ENCODE data around the gene ATAT1.
"Not testable (repeated sequence)": the region's sequence is repeated elsewhere in the genome, so short reads cannot be mapped to it uniquely, and the experiment has no call there.

ATAT1 gene

DNA sequence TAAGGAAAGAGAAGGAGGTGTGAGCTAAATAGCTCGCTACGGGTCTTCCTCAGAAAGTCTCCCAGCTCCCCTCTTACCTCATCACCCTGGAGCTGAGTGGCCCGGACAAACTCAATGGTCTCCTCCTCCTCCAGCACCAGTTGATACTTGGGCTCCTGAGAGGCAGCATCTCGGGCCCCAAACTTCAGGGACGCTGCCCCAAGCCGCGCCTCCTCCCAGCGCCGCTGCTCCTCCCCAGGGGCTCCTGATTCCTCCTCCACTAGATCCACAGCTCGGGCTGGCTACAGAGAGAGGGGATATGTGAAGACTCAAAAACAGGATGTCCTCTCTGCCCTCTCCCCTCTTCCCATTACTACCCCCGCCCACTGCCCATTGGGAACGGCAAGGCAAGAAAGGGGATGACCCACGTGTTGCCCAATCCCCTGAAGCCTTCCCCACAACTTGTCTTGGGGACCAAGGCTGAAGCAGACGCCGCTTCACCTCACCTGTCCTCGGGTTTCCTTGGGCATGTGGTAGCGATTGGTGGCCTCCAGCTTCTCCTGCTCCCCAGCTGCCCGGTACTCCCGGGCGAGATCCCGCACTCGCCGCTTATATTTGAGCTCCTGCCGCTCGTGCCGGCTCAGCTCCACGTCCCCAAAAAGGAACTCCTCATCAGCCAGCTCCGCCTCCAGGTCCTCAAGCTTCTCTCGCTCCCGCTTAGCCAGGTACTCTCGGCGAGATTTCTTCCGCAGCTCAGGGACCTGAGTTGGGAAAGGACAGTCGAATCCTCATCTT is 38.5 kb downstream of the ATAT1 start:
- DNase-seq (ENCODE audit: low read depth): no peak
- TF ChIP-seq, protein P1, sequence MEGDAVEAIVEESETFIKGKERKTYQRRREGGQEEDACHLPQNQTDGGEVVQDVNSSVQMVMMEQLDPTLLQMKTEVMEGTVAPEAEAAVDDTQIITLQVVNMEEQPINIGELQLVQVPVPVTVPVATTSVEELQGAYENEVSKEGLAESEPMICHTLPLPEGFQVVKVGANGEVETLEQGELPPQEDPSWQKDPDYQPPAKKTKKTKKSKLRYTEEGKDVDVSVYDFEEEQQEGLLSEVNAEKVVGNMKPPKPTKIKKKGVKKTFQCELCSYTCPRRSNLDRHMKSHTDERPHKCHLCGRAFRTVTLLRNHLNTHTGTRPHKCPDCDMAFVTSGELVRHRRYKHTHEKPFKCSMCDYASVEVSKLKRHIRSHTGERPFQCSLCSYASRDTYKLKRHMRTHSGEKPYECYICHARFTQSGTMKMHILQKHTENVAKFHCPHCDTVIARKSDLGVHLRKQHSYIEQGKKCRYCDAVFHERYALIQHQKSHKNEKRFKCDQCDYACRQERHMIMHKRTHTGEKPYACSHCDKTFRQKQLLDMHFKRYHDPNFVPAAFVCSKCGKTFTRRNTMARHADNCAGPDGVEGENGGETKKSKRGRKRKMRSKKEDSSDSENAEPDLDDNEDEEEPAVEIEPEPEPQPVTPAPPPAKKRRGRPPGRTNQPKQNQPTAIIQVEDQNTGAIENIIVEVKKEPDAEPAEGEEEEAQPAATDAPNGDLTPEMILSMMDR (IDR thresholded peaks at IDR 0.05; ENCODE audit: low read depth, low read length, missing control alignments): no peak
- H3K4me3 ChIP-seq (ENCODE audit: low read depth, low read length): no peak overlapping the region

DNA sequence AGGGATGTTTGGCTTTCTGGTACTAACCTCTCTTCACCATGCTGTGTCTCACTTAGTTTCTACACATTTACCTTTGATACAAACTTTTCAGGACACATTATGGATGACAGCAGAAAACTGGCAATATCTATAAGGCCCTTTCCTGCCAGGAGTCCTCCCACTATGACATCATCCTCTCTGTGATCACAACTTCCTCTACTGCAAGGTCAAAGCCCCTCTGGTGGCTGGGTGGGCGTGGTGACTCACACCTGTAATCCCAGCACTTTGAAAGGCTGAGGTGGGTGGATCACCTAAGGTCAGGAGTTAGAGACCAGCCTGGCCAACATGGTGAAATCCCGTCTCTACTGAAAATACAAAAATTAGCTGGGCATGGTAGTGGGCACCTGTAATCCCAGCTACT is 39.6 kb downstream of the ATAT1 start:
- not testable (repeated sequence) for DNase-seq (ENCODE audit: low read depth); H3K4me3 ChIP-seq (ENCODE audit: low read depth, low read length)

DNA sequence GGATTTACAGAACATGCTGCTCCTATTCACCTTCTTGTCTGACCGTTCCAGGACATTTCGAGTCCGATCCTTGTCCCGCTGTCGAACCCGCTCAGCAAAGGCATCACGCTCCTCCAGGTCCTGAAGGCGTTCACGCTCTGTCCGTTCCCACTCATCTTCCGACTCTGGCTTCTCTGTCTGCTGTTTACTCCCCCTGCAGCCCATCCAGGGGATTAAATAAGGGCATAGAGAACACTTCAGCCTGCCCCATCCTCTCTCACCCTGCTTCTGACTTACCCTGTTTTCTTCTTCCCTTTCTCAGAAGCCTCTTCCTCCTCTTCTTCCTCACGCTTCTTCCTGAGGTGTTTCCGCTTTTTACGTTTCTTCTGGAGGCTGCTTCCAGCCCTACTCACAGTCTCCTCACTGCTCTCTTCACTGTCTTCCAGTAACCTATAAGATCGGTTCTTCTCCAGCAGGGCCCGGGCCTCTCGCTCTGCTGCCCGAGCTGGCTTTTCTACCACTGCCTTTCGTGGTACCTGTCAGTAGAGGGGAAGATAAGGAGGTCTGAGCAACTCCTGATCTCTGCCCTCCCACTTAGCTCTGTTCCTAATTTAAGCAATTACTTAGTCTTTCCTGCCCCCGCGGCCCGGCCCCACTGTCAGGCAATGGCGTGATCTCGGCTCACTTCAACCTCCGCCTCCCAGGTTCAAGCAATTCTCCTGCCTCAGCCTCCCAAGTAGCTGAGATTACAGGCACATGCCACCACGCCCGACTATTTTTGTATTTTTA is 44.3 kb downstream of the ATAT1 start:
- no peak overlapping the region for H3K4me3 ChIP-seq (ENCODE audit: low read depth, low read length)
- TF ChIP-seq, protein P1 (IDR thresholded peaks at IDR 0.05; ENCODE audit: low read depth, low read length, missing control alignments): peak; percentile 29
- DNase-seq (ENCODE audit: low read depth): no peak

DNA sequence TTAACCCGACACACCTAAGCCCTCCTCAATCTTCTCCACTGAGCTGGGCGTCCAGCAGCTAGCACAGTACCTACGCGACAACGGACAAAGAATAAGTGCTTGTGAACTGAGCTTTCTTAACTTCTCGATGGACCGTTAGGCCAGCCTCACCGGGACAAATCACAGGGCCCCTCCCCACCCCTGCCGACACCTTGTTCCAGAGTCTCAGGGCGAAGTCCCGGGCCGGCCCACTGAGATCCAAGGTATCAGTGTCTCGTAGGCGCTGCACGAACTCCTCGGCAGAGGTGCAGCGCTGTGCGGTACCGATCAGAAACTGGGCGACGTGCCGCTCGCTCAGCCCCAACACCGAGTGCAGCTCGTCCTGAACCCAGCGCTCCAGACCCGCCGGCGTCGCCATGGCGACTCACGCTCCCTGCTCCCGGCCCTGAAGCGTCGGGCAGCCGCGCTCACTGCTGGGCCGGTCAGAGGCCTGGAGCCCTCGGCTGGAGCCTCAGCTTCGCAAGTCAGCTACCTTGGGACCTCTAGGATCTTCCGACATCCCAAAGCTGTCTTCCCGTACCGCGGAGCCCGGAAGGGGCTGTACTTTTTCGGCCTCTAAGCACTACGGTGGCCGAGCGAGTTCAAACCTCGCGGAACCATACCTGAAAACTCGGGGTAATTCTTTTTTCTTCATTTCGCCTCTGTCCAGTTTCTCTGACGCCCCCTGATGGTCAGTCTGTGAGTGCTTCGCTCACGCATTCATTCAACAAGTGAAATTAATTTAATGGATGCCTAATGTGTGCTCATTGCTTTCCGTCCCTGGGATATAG is 46.0 kb downstream of the ATAT1 start, which contains the start of gene DHX16:
Gene DHX16, minus strand, starts transcription at position 562 of the 809 bp plus-strand sequence. Its CDS starts 165 bp downstream, at position 397.
- TF ChIP-seq, protein P1 (IDR thresholded peaks at IDR 0.05; ENCODE audit: low read depth, low read length, missing control alignments): peak; percentile 76
- peak; percentile 96 for DNase-seq (ENCODE audit: low read depth)
- peak within 1 kb of the TSS; percentile 99 for H3K4me3 ChIP-seq (ENCODE audit: low read depth, low read length)

DNA sequence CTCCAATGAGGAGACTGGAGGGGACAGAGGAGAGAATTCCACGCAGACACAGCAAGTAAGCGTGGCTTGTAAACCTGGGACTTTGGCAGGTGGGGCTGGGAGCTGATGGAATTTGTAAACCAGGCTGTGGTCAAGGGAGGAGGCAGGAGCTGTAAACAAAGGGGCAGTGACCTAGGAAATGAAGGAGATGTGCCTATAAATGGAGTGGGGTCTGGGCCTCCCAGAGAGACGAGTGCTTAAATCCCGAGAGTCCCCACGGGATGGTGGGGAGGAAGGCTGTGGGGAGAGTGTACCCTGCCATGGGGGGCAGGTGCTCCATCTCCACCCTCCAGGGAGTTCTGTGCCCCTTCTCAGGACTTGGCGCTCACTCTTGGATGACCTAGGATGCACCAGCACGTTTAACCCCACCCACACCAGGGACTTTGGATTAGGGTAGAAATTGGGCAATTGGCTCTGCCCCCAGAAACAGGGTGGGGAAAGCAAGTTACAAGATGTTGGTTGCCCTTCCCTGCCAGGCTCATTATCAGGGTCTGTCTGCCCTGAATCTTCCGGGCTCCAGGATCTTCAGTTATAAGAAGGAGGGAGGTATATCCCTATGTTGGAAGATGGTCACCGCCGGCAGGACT is 50.1 kb downstream of the ATAT1 start:
- TF ChIP-seq, protein P1 (IDR thresholded peaks at IDR 0.05; ENCODE audit: low read depth, low read length, missing control alignments): no peak
- H3K4me3 ChIP-seq (ENCODE audit: low read depth, low read length): no peak overlapping the region
- no peak for DNase-seq (ENCODE audit: low read depth)

DNA sequence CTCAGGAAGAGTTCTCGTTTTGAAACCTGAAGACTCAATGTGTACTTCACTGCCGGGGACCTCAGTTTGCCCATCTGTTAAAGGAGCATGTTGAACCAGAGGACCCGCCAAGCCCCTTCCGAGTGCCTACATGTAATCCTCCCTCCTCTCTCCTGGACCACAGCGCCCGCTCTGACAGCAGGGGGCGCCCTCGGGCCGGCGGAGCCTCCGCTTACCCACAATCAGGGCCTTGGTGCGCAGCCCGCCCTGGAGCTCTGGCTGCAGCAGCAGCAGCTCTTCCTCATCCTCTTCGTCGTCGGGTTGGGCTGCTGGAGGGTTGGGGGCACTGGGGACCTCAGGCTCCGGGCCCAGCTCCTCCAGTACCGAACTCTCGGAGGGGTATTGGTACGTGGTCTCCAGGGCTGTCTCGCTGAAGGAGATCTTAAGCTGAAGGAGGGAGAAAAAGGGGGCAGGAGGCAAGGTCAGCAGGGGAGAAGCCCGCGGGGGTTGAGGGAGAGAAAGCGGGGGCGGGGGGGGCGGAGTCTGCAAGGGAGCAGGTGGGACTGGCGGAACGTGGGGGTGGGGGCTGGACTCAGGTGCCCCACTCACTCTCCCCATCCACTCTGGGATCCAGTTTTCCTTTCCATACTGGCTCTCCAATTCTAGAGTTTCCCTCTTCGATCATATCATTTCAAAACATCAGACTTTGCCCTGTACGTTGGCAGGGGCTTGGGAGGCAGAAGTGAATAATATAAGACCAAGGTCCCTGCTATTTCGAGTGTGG is 52.5 kb downstream of the ATAT1 start:
- no peak for DNase-seq (ENCODE audit: low read depth)
- H3K4me3 ChIP-seq (ENCODE audit: low read depth, low read length): peak overlapping the region; percentile 75
- TF ChIP-seq, protein P1 (IDR thresholded peaks at IDR 0.05; ENCODE audit: low read depth, low read length, missing control alignments): peak; percentile 94
